ENCODE measurements around the gene TENM4.

TENM4 gene

DNA sequence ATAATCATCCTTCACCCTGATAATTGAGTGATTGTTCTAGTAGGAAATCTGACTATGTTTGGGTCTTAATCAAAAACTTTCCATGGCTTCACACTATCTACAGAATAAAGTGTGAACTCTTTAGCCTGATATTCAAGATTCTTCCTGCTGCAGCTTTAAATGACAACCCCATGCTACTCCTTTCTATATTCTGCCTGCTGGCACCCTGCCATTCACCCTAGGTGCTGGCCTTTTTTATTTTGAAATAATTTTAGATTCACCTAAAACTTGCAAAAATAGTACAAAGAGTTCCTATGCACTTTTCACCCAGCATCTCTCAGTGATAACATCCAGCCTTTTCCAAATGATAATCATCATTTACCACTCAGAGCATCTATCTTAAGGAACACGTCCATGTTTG lies 502.8 kb downstream of the TENM4 start:
- no peak for DNase-seq (ENCODE audit: low read depth)
- no peak overlapping the region for H3K4me3 ChIP-seq (ENCODE audit: low read depth, low read length)
- TF ChIP-seq, protein P1, sequence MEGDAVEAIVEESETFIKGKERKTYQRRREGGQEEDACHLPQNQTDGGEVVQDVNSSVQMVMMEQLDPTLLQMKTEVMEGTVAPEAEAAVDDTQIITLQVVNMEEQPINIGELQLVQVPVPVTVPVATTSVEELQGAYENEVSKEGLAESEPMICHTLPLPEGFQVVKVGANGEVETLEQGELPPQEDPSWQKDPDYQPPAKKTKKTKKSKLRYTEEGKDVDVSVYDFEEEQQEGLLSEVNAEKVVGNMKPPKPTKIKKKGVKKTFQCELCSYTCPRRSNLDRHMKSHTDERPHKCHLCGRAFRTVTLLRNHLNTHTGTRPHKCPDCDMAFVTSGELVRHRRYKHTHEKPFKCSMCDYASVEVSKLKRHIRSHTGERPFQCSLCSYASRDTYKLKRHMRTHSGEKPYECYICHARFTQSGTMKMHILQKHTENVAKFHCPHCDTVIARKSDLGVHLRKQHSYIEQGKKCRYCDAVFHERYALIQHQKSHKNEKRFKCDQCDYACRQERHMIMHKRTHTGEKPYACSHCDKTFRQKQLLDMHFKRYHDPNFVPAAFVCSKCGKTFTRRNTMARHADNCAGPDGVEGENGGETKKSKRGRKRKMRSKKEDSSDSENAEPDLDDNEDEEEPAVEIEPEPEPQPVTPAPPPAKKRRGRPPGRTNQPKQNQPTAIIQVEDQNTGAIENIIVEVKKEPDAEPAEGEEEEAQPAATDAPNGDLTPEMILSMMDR (conservative IDR thresholded peaks at IDR 0.05; ENCODE audit: low read depth, low read length), result no peak

DNA sequence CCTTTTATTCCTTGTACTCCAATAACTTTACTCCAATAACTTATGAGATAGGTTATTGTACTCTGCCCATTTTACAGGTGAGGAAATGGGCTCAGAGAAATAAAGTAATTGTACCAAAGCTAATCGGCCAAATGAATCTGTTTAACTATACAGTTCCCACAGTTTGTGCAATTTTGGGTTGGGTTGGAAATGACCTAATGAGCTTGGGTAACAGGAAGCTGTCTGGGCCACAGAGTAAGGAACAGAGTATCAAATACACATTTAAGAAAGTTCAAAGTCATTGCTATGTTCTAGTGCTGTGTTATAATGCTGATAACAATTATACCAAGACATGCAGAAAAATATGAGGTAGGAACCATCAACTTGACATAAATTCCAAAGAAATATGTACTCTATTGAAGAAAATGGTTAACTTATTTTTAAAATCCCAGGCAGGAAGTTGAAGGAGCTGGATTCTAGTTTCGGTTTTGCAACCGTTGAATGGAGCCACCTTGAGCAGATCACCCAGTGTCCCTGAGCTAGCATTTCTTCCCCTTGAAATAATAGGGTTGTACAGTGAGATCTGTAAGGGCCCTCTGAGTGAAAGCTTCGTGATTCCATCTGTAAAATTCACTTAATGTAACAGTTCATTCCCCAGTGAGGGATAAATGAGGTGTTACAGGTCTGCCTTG lies 505.3 kb downstream of the TENM4 start:
- TF ChIP-seq, protein P1 (conservative IDR thresholded peaks at IDR 0.05; ENCODE audit: low read depth, low read length), result no peak
- no peak overlapping the region for H3K4me3 ChIP-seq (ENCODE audit: low read depth, low read length)
- no peak for DNase-seq (ENCODE audit: low read depth)

DNA sequence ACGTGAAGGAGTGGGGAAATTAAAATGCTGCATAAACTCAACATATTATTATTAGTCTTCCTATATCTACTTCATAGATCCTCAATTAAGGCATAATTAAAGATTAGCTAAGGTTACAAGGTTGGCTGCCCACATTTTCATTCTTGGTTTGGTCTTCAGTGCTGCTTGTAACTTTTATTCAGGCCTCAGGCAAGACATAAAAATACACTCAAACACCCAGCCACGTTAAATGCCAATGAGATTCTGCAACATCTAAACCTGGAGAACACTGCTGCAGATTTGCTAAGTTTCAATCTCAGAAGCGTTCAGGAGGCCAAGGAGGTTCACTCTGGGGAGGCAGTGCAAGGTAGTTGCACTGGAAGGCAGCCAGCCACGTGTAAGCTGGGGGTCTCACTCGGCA lies 507.5 kb downstream of the TENM4 start:
- no peak for DNase-seq (ENCODE audit: low read depth)
- H3K4me3 ChIP-seq (ENCODE audit: low read depth, low read length), result no peak overlapping the region
- TF ChIP-seq, protein P1 (conservative IDR thresholded peaks at IDR 0.05; ENCODE audit: low read depth, low read length), result no peak

DNA sequence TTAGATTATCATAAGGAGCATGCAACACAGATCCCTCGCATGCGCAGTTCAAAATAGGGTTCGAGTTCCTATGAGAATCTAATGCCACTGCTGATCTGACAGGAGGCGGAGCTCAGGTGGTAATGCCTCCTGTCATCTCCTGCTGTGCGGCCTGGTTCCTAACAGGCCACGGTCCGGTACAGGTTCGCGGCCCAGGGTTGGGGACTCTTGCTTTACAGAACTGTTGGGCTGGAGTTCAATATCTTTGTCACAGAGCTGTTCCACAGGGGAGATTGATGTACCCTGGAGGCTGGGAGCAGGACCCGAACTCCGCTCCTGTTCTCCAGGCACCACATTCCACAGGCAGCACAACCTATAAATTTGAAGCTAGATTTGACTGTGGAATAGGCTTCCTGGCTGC lies 508.1 kb downstream of the TENM4 start:
- no peak for DNase-seq (ENCODE audit: low read depth)
- TF ChIP-seq, protein P1 (conservative IDR thresholded peaks at IDR 0.05; ENCODE audit: low read depth, low read length), result no peak

DNA sequence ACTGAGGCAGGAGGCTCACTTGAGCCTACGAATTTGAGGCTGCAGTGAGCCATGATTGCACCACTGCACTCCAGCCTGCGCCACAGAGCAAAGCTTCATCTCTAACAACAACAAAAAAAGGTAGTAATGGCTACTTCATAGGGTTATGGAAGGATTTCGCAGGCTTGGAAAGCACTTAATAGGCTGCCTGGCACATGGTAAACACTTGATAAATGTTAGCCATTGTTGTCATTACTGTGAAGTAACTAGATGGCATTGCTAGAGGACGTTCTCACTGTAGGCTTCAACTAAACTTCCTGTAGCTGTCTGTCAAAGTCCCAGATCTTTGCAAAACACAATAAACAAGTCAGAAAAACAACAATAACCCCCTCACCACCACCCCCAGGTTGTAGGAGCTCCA lies 508.9 kb downstream of the TENM4 start:
- no peak overlapping the region for H3K4me3 ChIP-seq (ENCODE audit: low read depth, low read length)
- TF ChIP-seq, protein P1 (conservative IDR thresholded peaks at IDR 0.05; ENCODE audit: low read depth, low read length), result no peak
- DNase-seq (ENCODE audit: low read depth), result no peak

More for the DNA sequence above, 508.1 kb downstream of the TENM4 start:
- no peak overlapping the region for H3K4me3 ChIP-seq (ENCODE audit: low read depth, low read length)

DNA sequence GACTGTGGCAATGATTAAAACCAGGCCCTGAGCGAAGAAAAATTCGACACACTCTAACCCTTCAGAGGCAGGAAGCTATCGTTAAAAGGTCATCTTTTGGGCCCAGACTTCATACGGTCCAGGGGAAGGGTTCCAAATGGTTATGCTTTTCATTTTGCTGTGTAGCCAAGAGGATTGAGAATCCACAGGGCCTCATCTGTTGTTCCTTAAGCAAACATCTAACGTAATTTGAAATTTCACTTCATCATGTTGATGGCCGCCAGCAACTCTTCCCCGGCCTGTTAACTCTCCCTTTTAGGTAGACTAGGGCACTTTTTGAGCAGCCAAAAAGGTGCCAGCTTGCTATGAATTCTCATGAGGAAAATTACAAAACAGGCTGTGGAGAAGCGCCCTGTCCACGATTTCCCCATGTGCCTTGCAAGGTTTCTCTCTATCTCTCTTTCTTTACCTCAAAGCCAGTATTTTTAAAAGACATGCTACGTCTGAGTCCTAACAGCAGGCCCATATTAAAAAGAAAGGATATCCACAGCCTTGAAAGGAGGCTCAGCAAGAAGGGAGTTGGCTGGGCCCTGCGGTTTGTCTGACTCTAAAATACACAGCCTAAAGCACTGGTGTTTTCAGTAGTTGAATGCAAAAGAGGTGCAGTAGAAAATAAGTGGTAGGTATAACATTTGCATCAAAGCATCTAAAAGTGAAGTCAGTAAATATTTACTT lies 509.9 kb downstream of the TENM4 start:
- TF ChIP-seq, protein P1 (conservative IDR thresholded peaks at IDR 0.05; ENCODE audit: low read depth, low read length), result no peak
- DNase-seq (ENCODE audit: low read depth), result no peak
- no peak overlapping the region for H3K4me3 ChIP-seq (ENCODE audit: low read depth, low read length)

DNA sequence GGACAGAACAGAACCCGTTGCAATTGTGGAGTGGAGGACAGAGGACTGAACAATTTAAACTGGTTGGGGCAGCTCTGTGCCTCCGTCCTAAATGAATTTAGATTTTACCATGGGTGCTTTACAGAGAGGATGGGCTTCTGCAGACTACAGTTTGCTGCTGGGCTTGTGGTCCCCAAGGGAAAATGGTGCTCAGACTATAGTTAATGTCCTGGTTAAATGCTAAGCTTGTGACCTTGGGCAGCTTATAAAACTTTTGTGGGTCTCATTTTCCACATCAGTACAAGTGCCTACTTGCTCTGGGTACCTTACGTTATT lies 511.0 kb downstream of the TENM4 start:
- TF ChIP-seq, protein P1 (conservative IDR thresholded peaks at IDR 0.05; ENCODE audit: low read depth, low read length), result no peak
- no peak overlapping the region for H3K4me3 ChIP-seq (ENCODE audit: low read depth, low read length)
- no peak for DNase-seq (ENCODE audit: low read depth)

All from choroid plexus epithelial cell (primary cell).